Right lobe of liver (tissue), 6 donors: ENCODE results near the gene SAMD1. TPM values are rescaled to one million over a fixed set of nuclear protein-coding genes. Genes with fewer than 3 reads are reported as not detected.

Source experiments
- ATAC-seq, 4 donors: fragments of 200-7000 bp; cut with Tn5 transposase; one replicate each; pipeline ENCODE4 v1.9.1; 2020; ENCODE audit warnings: mild to moderate bottlenecking in 4 of 4, moderate library complexity in 4 of 4
- DNase-seq, 3 donors: peaks; one replicate each; pipeline ENCODE4 v3.0.0-alpha.2; 2020
- H3K27ac ChIP-seq, 3 donors: fragments of 200-600 bp; one replicate each; pipeline ENCODE4 v1.8.0; 2022
- H3K27me3 ChIP-seq, 2 donors: fragments of 200-600 bp; one replicate each; pipeline ENCODE4 v1.8.0; 2022
- H3K36me3 ChIP-seq, 4 donors: fragments of 200-600 bp; sonication (generic) in 1 of 4; one replicate each; pipeline versions ENCODE4 v1.5.1 to v1.8.0; 2017 to 2022; ENCODE audit warnings: control low read depth in 1 of 4
- H3K4me1 ChIP-seq, 4 donors: fragments of 200-600 bp; sonication (generic) in 1 of 4; one replicate each; pipeline versions ENCODE4 v1.5.1 to v1.8.0; 2017 to 2022; ENCODE audit warnings: control low read depth in 1 of 4
- H3K4me3 ChIP-seq, 3 donors: fragments of 200-600 bp; one replicate each; pipeline ENCODE4 v1.8.0; 2022
- H3K9me3 ChIP-seq, 4 donors: fragments of 200-600 bp; sonication (generic) in 1 of 4; one replicate each; pipeline versions ENCODE4 v1.5.1 to v1.8.0; 2017 to 2022; ENCODE audit warnings: control low read depth in 1 of 4
- POLR2A ChIP-seq: fragments of 450-650 bp; IDR thresholded peaks from one replicate; pipeline ENCODE4 v1.6.1; 2017; ENCODE audit warnings: antibody characterized with exemption, mild to moderate bottlenecking
- WGBS: methylation state at CpG from one replicate; pipeline ENCODE4 v1.1.6; 2018; ENCODE audit warnings: low coverage, low lambda C conversion rate; ENCODE audit not compliant: insufficient coverage; ENCODE audit errors: missing lambda C conversion rate; 5-methylcytosine and 5-hydroxymethylcytosine counted together
- intact Hi-C, 2 donors: fragments of 100-400 bp; cut with DNase I; formaldehyde crosslinking; loops; one replicate each; pipeline versions ENCODE4 v1.11.2 to v1.14.1; 2022
- long read RNA-seq: library from polyadenylated mRNA; unstranded; transcript quantifications from one replicate; pipeline ENCODE4 v2.0.0, GENCODE V29; 2019
- total RNA-seq, 6 experiments: library from RNA; depleted of rRNA in 2 of 6; stranded (reverse); fragments of >200 nt in 2 of 6; fragmentation: NEBNext Ultra II Directional in 3 of 6; extraction: Animal tissue kit (Norgen Biotek cat#: 25700) in 3 of 6; gene quantifications; one replicate each; pipeline versions ENCODE4 v1.1.0 to v1.2.4, GENCODE V29; 2016 to 2023
- TF ChIP-seq, protein P1 (sequence below), 4 donors: fragments of 200-600 bp in 3 of 4; fragments of 450-650 bp in 1 of 4; IDR thresholded peaks; one replicate each; pipeline versions ENCODE4 v1.5.1 to v1.8.0; 2016 to 2022; ENCODE audit warnings: antibody characterized with exemption in 4 of 4, mild to moderate bottlenecking in 2 of 4
- donor health status: DM: no; HTN: yes; CAD: no.
- donor health status: DM: no; HTN: no; CAD: no.
- donor health status: DM: no; HTN: no; CAD: no.
- donor health status: DM: no; HTN: yes; CAD: no.
- donor health status: DM: no; HTN: yes; CAD: no.

SAMD1 gene
- total RNA-seq = 10 to 100 TPM in 5 of 6 experiments, 1 to 10 TPM in 1; 10.0 to 25.3 (median 15.6) TPM
- long read RNA-seq, partial matches to known transcripts = 0 of 1 reads
- long read RNA-seq, other reads (novel, unspliced or antisense) = 0 of 1 reads

DNA sequence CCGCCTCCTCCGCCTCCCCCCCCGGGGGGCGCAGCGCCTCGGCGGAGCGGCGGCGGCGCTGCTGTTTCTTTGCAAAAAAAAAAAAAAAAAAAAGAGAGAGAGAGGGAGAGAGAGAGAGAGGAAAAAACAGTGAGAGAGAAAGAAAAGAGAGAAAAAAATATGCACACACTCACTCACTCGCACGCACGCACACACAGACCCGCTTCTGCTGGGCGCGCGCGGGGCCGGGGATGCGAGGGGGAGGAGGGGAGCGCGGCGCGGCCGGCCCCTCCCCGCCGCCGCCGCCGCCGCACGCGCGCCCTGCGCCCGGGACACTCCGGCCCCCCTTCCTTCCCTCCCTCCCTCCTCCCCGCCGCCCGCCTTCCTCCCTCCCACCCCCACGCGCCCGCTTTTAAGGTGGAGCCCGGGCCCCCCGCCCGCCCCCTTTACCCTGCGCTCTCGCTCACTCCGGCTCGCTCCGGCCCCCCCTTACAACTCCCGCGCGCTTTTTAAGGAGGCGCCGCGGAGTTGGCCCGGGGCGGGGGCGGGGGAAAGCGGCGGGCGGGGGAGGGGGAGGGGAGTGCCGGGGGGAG lies at the start of gene SAMD1:
SAMD1 (minus strand) TSS at position 243 of the 572 bp plus-strand sequence.
- H3K27me3 ChIP-seq = no peaks in the 10 kb centered on the region
- H3K4me1 ChIP-seq = peaks cover 0 to 3% (median 0%) of the 10 kb centered on the region in 4 donors
- peak; percentile 63 to 75 (median 66) for ATAC-seq
- H3K36me3 ChIP-seq = peaks cover 0 to 5% (median under 1%) of the 10 kb centered on the region in 4 donors
- H3K9me3 ChIP-seq = peaks cover 0 to 4% (median 0%) of the 10 kb centered on the region in 4 donors
- intact Hi-C loops = no loop called here
- H3K4me3 ChIP-seq = peak within 1 kb of the TSS; percentile 70 to 83 (median 75)
- TF ChIP-seq POLR2A = no peak
- TF ChIP-seq, protein P1, sequence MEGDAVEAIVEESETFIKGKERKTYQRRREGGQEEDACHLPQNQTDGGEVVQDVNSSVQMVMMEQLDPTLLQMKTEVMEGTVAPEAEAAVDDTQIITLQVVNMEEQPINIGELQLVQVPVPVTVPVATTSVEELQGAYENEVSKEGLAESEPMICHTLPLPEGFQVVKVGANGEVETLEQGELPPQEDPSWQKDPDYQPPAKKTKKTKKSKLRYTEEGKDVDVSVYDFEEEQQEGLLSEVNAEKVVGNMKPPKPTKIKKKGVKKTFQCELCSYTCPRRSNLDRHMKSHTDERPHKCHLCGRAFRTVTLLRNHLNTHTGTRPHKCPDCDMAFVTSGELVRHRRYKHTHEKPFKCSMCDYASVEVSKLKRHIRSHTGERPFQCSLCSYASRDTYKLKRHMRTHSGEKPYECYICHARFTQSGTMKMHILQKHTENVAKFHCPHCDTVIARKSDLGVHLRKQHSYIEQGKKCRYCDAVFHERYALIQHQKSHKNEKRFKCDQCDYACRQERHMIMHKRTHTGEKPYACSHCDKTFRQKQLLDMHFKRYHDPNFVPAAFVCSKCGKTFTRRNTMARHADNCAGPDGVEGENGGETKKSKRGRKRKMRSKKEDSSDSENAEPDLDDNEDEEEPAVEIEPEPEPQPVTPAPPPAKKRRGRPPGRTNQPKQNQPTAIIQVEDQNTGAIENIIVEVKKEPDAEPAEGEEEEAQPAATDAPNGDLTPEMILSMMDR (IDR thresholded peaks at IDR 0.05) = no peak
- DNase-seq = peak; percentile 92 to 94 (median 92)
- H3K27ac ChIP-seq = peak within 1 kb of the TSS; percentile 79 to 94 (median 86)
- whole genome bisulfite sequencing = 0% methylated on average over 12 of the region's 65 CpGs

DNA sequence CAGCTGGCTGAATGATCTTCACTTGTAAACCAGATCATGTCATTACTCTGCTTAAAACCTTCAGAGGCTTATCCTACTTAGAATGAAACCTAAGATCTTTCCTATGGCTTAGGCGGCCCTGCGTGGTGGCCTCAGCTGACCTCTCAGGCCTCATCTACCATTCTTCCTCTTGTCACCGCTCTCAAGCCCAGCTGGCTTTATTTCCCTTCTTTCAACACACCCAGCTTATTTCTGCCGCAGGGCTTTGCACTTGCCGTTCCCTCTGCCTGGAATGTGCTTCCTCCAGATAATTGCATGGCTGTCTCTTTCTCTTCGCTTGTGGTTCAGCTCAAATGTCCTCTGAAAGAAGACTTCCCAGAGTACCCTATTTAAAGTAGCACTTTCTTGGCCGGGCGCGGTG lies 49.4 kb upstream of the SAMD1 start:
- Histone ChIP-seq H3K4me1 (peaks cover 0 to 7% (median 0%) of the 10 kb centered on the region in 4 donors), H3K4me3 (no peak overlapping the region), H3K27ac (no peak overlapping the region), H3K36me3 (no peaks in the 10 kb centered on the region), H3K9me3 (no peaks in the 10 kb centered on the region), H3K27me3 (no peaks in the 10 kb centered on the region)
- TF ChIP-seq POLR2A = no peak
- TF ChIP-seq, protein P1 (IDR thresholded peaks at IDR 0.05) = no peak
- WGBS = 56% methylated on average over 9 of the region's 9 CpGs
- intact Hi-C loops = loop anchor here in 1 of 2 donors (10.0 kb wide), 1 partner anchor 55 kb away; the partner anchor contains the start of gene C19orf67
- ATAC-seq (no peak), DNase-seq (no peak)

DNA sequence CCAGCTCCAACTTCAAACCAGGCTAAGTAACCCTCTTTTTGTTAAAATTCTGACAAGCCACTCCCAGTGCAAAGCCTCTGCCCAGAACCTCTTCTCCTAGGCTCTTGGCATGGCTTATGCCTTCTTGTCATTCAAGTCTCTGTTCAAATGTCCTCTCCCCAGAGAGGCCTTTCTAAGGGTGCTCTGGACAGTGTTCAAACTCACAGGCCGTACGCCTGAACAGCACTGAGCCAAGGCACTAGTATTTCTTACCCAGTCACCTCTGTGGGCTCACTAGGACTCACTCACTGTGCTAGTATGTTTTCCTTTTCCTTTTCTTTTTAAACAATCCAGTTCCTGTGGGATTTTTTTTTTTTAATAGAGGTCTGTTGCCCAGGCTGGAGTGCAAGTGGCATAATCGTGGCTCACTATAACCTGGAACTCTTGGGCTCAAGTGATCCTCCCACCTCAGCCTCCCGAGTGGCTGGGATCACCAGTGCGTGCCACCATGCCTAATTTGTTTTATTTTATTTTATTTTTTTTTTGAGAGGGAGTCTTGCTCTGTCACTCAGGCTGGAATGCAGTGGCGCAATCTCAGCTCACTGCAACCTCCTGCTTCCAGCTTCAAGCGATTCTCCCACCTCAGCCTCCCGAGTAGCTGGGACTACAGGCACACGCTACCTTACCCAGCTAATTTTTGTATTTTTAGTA lies 48.2 kb upstream of the SAMD1 start:
- TF ChIP-seq, protein P1 (IDR thresholded peaks at IDR 0.05) = no peak
- no peak for TF ChIP-seq POLR2A
- ATAC-seq = no peak
- Histone ChIP-seq H3K27ac (no peak overlapping the region), H3K27me3 (no peaks in the 10 kb centered on the region), H3K36me3 (no peaks in the 10 kb centered on the region), H3K4me3 (no peak overlapping the region), H3K9me3 (no peaks in the 10 kb centered on the region), H3K4me1 (peaks cover 0 to 7% (median 0%) of the 10 kb centered on the region in 4 donors)
- intact Hi-C loops = loop anchor here in 1 of 2 donors (10.0 kb wide), 1 partner anchor 54 kb away; the partner anchor contains the start of gene C19orf67
- 69% methylated on average over 5 of the region's 9 CpGs for WGBS
- no peak for DNase-seq

DNA sequence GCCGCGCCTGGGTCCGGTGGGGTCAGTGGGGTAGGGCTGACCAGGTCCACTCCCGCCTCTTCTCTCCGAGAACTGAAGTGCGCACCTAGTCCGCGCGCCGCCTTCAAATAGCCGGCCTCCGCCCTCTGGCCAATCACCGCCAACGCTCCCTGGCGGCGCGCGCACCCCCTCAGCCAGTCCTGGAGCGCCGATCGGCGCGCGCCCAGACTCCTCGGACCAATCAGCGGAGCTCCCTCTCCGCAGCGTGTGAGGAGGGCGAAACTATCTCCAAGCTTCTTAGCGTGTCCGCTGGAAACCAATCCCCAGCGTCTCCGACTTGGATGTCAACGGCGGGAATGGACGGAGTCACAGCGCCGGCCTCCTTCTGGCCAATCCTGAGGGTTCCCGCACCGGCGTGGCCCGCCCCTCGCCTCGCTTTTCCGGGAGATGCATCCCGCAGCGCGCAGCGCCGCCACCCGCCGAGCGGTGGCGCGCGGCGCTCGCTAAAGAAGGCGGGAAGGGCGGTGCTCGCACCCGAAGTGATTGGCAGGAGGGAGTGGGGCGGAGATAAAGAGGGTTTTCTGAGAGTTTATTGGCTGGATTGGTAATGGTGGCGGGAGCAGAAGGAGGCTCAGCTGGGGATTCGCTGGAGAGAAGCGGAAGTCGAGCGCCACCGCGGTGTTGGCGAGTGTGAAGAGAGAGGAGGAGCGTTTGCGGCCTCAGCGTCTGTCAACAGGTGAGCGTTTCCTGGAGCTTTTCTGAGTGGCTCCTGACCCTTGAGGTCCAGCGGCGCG lies 46.1 kb upstream of the SAMD1 start, which contains the start of gene ASF1B:
ASF1B (minus strand) TSS at position 81 of the 773 bp plus-strand sequence. CDS start 133 bp downstream, outside the sequence.
- ATAC-seq (peak; percentile 88 to 94 (median 90)), DNase-seq (peak; percentile 98 to 99 (median 99))
- peaks cover 0 to 7% (median 0%) of the 10 kb centered on the region in 4 donors for H3K4me1 ChIP-seq
- no peaks in the 10 kb centered on the region for H3K9me3 ChIP-seq
- WGBS = 0% methylated on average over 14 of the region's 78 CpGs
- no peaks in the 10 kb centered on the region for H3K36me3 ChIP-seq
- H3K27me3 ChIP-seq = no peaks in the 10 kb centered on the region
- peak within 1 kb of the TSS; percentile 91 to 99 (median 98) for H3K27ac ChIP-seq
- intact Hi-C loops = loop anchor here in 1 of 2 donors (10.0 kb wide), 1 partner anchor 52 kb away; the partner anchor contains the start of gene C19orf67
- TF ChIP-seq, protein P1 (IDR thresholded peaks at IDR 0.05) = peak; percentile 85 to 97 (median 92)
- TF ChIP-seq POLR2A = peak; percentile 74
- H3K4me3 ChIP-seq = peak within 1 kb of the TSS; percentile 70 to 81 (median 76)
